HepG2 (cell line): ENCODE results near the gene EFCAB8. TPM values are rescaled to one million over a fixed set of nuclear protein-coding genes. Genes with fewer than 3 reads are reported as not detected.

Source experiments
- FUBP1 ChIP-seq: sonication (generic); formaldehyde crosslinking; IDR thresholded peaks from 2 replicates; pipeline ENCODE4 v1.5.1; 2020; ENCODE audit warnings: missing genetic modification reagents, mild to moderate bottlenecking, borderline replicate concordance
- GABPA ChIP-seq, 2 experiments: IDR thresholded peaks; 2 replicates each; pipeline ENCODE4 v1.6.1; 2011 to 2016; ENCODE audit warnings: low read depth in 2 of 2, low read length in 1 of 2, missing biosample characterization in 1 of 2, missing genetic modification characterization in 1 of 2
- HNF1B ChIP-seq: sonication (generic); formaldehyde crosslinking; IDR thresholded peaks from 2 replicates; pipeline ENCODE4 v1.5.1; 2020; ENCODE audit warnings: mild to moderate bottlenecking, moderate library complexity, missing genetic modification reagents
- MED8 ChIP-seq: sonication (generic); formaldehyde crosslinking; IDR thresholded peaks from 2 replicates; pipeline ENCODE4 v1.8.1; 2023; ENCODE audit warnings: mild to moderate bottlenecking, missing genetic modification reagents; ENCODE audit not compliant: insufficient replicate concordance
- NFKB2 ChIP-seq: sonication (generic); formaldehyde crosslinking; IDR thresholded peaks from 2 replicates; pipeline ENCODE4 v1.4.0; 2020; ENCODE audit warnings: missing genetic modification reagents, borderline replicate concordance
- PAWR ChIP-seq: sonication (generic); formaldehyde crosslinking; IDR thresholded peaks from 2 replicates; pipeline ENCODE4 v1.4.0; 2020; ENCODE audit warnings: missing genetic modification reagents, mild to moderate bottlenecking, borderline replicate concordance
- PLSCR1 ChIP-seq: sonication (generic); formaldehyde crosslinking; IDR thresholded peaks from 2 replicates; pipeline ENCODE4 v1.5.0; 2020; ENCODE audit warnings: missing genetic modification reagents, mild to moderate bottlenecking, borderline replicate concordance
- RORA ChIP-seq: sonication (generic); formaldehyde crosslinking; IDR thresholded peaks from 2 replicates; pipeline ENCODE4 v1.5.0; 2020; ENCODE audit warnings: mild to moderate bottlenecking, missing genetic modification reagents, moderate library complexity
- SAFB2 ChIP-seq: sonication (generic); formaldehyde crosslinking; IDR thresholded peaks from 2 replicates; pipeline ENCODE4 v1.5.1; 2020; ENCODE audit warnings: missing genetic modification reagents, low read depth, mild to moderate bottlenecking, borderline replicate concordance
- SIN3B ChIP-seq: fragments of 150-350 bp; IDR thresholded peaks from 2 replicates; pipeline ENCODE4 v1.6.1; 2014; ENCODE audit warnings: low read length
- SP4 ChIP-seq: sonication (generic); formaldehyde crosslinking; IDR thresholded peaks from 2 replicates; pipeline ENCODE4 v1.8.1; 2023; ENCODE audit warnings: mild to moderate bottlenecking, missing genetic modification reagents
- TMF1 ChIP-seq: sonication (generic); formaldehyde crosslinking; IDR thresholded peaks from 2 replicates; pipeline ENCODE4 v1.8.1; 2022; ENCODE audit warnings: low read depth, missing genetic modification reagents
- TOPORS ChIP-seq: sonication (generic); formaldehyde crosslinking; IDR thresholded peaks from 2 replicates; pipeline ENCODE4 v1.8.0; 2023; ENCODE audit warnings: mild to moderate bottlenecking, missing genetic modification reagents
- ZBTB37 ChIP-seq: sonication (generic); formaldehyde crosslinking; IDR thresholded peaks from 2 replicates; pipeline ENCODE4 v1.4.0; 2020; ENCODE audit warnings: mild to moderate bottlenecking, missing genetic modification reagents
- ZFP62 ChIP-seq: sonication (generic); formaldehyde crosslinking; IDR thresholded peaks from 2 replicates; pipeline ENCODE4 v1.4.0; 2020; ENCODE audit warnings: missing genetic modification reagents
- ZNF281 ChIP-seq: sonication (generic); formaldehyde crosslinking; IDR thresholded peaks from 2 replicates; pipeline ENCODE4 v1.4.0; 2020; ENCODE audit warnings: missing genetic modification reagents, borderline replicate concordance
- ZNF333 ChIP-seq: sonication (generic); formaldehyde crosslinking; IDR thresholded peaks from 2 replicates; pipeline ENCODE4 v1.4.0; 2020; ENCODE audit warnings: mild to moderate bottlenecking, missing genetic modification reagents, borderline replicate concordance
- ZNF777 ChIP-seq: sonication (generic); formaldehyde crosslinking; IDR thresholded peaks from 2 replicates; pipeline ENCODE4 v1.4.0; 2020; ENCODE audit warnings: missing genetic modification reagents
- polyA plus RNA-seq, 8 experiments: library from polyadenylated mRNA; depleted of rRNA in 3 of 8; stranded (reverse) in 7 of 8; unstranded in 1 of 8; fragments of >200 nt; fragmentation: Illumina TruSeq in 4 of 8; extraction: Trizol in 4 of 8; gene quantifications; 2 replicates each; pipeline versions ENCODE4 v1.2.1 to v1.2.3, GENCODE V29; 2011 to 2016; ENCODE audit warnings: low read depth in 4 of 8, missing spikeins in 1 of 8, mixed read lengths in 1 of 8; ENCODE audit not compliant: insufficient read depth in 1 of 8
- total RNA-seq, 5 experiments: library from RNA; depleted of rRNA; stranded (reverse); fragments of >200 nt; fragmentation: Illumina TruSeq; extraction: Trizol; gene quantifications; 2 replicates each; pipeline ENCODE4 v1.2.3, GENCODE V29; 2016; ENCODE audit warnings: low read depth in 1 of 5

EFCAB8 gene
- total and polyA plus RNA-seq, 2 of the 13 experiments (the other 11 are each of a cell fraction or from before 2014, with no cell fraction given), result 0.15 to 0.22 TPM

GRCh38 chr20:33007376-33008335, 148.9 kb downstream of the EFCAB8 start, which contains the start of gene BPIFB2 (continued):
- TF ChIP-seq GABPA (IDR thresholded peaks at IDR 0.05; ENCODE audit: low read depth, low read length), result no peak
- TF ChIP-seq GABPA (CRISPR knock-in tag; IDR thresholded peaks at IDR 0.05; ENCODE audit: low read depth), result no peak
- no peak for TF ChIP-seq PAWR
- TF ChIP-seq ZNF333 (CRISPR knock-in tag), result peak; percentile 60; the same call in 1 of the 2 replicates
- TF ChIP-seq TOPORS (CRISPR knock-in tag), result peak; percentile 87
- no peak for TF ChIP-seq ZFP62 (CRISPR knock-in tag)
- TF ChIP-seq ZNF281, result peak; percentile 59; the same call in 1 of the 2 replicates
- TF ChIP-seq ZNF777 (CRISPR knock-in tag), result no peak; the same call in 1 of the 2 replicates
- peak; percentile 73 for TF ChIP-seq SAFB2
- peak; percentile 64 for TF ChIP-seq HNF1B (CRISPR knock-in tag)
- TF ChIP-seq SIN3B, result no peak
- no peak for TF ChIP-seq RORA (CRISPR knock-in tag)
- peak; percentile 21; the same call in 1 of the 2 replicates for TF ChIP-seq TMF1 (CRISPR knock-in tag)
- TF ChIP-seq SP4, result 0 out of 2 replicates have a peak, but pooled peaks have one; percentile 52
- TF ChIP-seq NFKB2 (CRISPR knock-in tag), result peak; percentile 82
- peak; percentile 100 for TF ChIP-seq ZBTB37 (CRISPR knock-in tag)
- peak; percentile 84 for TF ChIP-seq MED8
- peak; percentile 53; the same call in 1 of the 2 replicates for TF ChIP-seq PLSCR1 (CRISPR knock-in tag)
- TF ChIP-seq FUBP1 (CRISPR knock-in tag), result 0 out of 2 replicates have a peak, but pooled peaks have one; percentile 10
